MM.1S (cell line): ENCODE data around the gene C3orf18.

Source experiments
- CTCF ChIP-seq: fragments of 300-600 bp; sonication (generic); IDR thresholded peaks from 2 replicates; pipeline ENCODE4 v1.5.1; 2016; ENCODE audit warnings: antibody characterized with exemption, low read length, mixed read lengths
- EZH2phosphoT487 ChIP-seq: fragments of 300-600 bp; sonication (generic); IDR thresholded peaks from 2 replicates; pipeline ENCODE4 v1.6.1; 2018; ENCODE audit warnings: antibody characterized with exemption, low read length

GRCh38 chr3:50615190-50615589 lies 47.6 kb upstream of the C3orf18 start:
- TF ChIP-seq EZH2phosphoT487 (no peak), CTCF (no peak)
